ENCODE data around the gene ETFB.

Gene ETFB

DNA sequence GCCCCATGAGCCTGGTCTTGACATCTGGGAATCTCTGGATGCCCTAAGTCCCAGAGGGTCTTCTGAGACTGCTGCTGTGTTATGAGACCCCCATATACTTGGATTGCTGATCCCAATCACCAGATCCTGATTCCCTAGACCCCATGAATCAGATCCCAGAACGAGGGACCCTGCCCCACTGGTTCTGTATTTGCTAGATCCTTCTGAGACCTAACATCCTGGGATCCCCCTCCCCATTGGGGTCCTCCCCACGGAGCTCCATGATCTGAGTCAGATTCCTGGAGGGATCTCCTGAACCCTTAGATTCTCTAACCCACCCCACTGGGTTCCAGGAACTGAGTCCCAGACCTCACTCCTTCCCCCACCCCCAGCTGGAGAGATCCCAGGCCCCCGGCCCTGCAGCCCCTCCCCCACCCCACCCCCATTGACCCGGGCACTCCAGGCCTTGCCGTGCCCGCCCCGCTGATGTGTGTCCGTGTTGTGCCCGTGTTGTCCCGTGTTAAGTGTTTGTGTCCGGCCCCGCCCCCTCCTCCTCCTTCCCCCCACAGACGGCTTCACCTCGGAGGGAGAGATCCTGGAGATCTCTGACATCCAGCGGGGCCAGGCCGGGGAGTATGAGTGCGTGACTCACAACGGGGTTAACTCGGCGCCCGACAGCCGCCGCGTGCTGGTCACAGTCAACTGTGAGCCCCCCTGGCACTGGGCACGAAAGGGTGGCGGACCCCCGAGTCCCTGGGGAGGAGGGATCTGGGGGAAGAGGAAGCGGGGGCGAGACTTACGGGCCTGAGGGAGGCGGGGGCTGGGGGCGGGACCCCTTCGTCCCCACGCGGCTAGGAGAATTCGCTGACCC, 39.7 kb downstream of the ETFB start:
- DNase-seq: no peak

DNA sequence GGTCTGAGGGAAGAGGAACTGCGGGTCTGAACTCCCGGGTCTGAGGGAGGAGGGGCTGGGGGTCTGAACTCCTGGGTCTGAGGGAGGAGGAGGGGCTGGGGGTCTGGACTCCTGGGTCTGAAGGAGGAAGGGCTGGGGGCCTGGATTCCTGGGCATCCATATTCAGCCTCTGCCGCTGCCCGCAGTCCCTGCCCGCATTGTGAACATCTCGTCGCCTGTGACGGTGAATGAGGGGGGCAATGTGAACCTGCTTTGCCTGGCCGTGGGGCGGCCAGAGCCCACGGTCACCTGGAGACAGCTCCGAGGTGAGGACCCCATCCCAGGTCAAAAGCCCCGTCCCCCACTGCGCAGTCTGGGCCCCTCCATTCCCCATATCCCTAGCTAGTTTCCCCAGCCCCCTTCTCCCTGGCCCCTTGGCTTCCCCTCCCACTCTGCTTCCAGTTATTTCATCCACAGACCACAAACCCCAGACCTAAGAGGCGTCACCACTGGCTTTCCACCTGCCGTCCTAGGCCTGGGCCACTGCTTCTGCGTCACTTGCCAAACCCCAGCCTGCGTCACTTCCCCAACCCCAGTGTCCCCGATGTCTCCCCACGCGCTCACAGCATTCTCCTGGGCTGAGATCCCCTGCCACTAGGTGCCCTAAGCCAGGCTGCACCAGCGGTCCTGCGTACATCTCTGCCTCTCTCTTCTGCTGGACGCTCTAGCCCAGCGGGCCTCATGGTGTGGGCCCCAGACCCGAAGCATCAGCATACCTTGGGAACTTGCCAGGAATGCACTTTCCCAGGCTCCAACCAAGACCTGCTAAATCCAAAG, 40.8 kb downstream of the ETFB start:
- DNase-seq: no peak

DNA sequence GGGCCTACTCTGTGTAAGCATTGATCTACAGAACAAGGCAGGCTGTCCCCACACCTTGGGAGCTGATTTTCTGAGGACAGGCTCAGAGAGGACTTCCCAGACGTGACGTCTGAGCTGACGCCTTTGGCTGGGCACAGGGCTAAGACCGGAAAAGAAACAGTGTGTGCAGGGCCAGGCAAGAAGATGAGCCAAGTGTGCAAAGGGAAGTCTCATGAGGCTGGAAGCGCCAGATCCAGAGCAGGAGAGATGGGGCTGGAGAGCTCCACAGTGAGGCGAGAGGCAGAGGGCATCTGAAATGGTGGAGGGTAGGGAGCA, 42.1 kb downstream of the ETFB start:
- no peak for DNase-seq

GRCh38 chr19:51323481-51324166, 42.6 kb downstream of the ETFB start:
- no peak for DNase-seq

DNA sequence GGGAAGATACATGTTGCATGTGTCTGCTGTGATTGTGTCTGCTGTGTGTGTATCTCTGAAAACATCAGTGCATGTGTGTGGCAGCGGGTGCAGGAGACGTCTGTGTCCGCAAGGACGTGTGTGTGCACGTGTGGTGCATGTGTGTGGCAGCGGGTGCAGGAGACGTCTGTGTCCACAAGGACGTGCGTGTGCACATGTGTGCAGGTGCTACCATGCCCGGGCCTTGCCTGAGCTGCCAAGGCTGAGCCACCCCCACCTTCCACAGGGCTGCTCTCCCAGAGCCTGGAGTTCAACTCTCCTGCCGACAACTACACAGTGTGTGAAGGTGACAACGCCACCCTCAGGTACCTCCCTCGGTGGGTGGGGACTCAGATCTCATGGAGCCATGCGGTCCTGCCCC, 44.4 kb downstream of the ETFB start:
- DNase-seq: no peak

DNA sequence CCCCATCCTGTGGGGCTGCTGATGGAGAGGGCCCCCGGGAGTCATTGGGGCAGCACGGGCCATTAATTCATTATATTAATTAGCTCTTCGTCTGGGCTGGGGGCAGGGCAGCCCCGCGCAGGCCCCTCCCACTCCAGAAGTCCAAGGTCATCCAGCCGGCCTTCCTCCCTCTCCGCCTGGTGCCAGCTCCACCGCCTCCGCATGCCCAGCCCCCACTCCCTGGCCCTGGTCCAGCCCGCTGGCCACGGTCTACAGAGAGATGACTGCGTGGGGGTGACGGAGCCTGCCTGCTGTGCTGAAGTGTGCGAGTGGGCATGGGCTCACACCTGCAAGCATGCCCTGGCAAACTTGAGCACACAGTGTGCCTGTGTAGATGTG, 45.9 kb downstream of the ETFB start:
- no peak for DNase-seq

DNA sequence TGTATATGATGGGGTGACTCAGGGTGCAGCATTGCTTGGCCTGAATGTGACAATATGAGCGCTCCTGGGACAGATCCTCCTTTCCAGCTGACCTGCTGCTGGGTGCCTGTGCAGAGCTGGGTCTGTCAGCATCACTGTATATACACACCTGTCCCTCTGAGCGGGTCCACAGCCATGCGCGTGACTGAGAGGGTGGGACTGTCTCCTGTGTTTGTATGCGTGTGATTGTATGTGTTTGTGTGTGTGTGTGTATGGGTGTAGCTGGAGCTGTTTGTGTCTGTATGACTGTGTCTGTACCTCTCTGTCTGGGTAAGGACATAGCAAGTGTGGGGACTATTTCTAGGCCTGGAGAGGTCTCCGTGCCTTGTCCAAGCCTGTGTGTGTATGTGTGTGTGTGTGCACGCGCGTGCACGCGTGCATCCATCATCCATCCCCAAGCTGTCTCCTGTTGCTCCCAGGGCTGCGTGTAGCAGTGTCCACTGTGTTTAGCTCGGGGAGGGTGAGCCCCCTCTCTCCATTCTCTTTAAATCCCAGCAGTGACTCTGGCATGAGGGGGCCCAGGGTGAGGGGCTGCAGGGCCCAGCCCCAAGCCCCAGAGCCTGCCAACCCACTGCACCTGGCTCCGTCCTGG, 46.4 kb downstream of the ETFB start:
- DNase-seq: no peak

GRCh38 chr19:51318687-51319648, 47.2 kb downstream of the ETFB start:
- no peak for DNase-seq

GRCh38 chr19:51317968-51318367, 48.2 kb downstream of the ETFB start:
- no peak for DNase-seq

DNA sequence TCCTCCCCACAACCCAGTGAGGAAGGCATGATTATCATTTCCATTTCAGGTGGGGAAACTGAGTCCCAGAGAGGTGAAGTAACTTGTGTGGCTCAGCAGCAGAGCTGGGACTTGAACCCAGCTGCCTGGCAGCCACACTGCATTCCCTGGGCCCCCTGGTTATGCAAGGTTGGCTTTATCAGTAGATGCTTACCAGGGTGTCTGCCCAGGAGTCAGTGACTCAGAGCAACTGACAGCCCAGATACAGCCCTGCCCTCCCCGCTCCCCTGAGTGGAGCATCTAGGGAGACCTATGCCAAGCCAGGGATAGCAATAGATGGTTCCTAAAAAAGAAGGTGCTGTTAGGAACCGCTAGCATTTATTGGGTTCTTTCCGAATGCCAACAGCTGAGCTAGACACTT, 48.8 kb downstream of the ETFB start:
- DNase-seq: no peak

DNA sequence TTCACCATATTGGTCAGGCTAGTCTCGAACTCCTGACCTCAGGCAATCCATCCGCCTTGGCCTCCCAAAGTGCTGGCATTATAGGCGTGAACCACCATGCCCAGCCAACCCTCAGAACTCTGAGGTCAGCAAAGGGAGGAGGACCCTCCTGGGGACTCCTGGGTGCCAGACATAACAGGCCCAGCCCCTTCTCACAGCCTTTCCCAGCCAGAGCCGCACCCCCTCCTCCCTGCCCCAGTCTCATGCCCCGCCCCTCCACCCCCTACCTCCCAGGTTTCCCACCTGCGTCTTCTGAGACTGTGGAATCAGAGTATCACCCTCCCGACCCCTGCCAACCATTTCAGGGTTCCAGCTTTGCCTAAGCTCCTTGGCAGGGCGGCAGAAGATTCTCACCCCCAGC, 49.5 kb downstream of the ETFB start:
- DNase-seq: no peak

DNA sequence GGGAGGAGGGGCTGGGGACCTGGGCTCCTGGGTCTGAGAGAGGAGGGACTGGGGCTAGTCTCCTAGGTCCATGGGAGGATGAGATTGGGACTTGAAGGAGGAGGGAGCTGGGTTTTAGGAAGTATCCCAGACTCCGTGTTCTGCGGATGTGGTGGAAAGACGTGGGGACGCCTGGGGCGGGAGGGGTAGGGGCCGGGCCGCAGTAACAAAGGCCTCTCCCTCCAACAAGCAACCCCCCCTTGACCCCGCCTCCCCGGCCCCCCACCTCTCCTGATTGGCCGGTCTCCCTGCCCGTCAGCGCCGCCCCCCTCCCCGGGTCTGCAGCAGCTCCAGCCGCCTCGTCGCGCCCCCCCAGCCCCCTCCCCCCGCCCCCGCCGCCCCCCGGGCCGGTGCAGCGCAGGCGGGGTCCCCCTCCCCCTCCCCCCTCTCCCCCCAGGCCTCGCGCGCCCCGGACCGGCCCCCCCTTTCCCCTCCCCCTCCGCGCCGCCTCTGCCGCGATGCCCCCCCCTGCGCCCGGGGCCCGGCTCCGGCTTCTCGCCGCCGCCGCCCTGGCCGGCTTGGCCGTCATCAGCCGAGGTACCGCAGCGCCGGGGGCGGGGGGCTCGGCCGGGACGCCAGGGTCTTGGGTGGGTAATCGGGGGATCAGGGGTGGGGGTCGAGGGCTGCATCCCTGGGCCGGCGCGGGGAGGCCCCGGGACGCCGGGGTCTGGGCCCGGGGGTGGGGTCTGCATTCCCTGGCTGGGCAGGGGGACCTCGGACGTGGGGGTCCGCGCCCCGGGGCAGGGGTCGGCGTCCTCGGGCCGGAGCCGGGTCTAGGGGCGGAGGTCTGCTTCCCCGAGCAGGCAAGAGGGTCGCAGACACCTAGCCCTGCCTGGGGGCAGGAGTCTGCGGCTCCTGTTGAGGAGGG, 54.6 kb downstream of the ETFB start, which contains the start of gene IGLON5:
Gene IGLON5, plus strand, starts transcription at position 294 of the 907 bp plus-strand sequence. Its CDS starts 204 bp downstream, at position 498.
- DNase-seq: no peak

- no peak for DNase-seq
These were observed 60.7 kb downstream of the ETFB start for GRCh38 chr19:51305479-51305878.

GRCh38 chr19:51301266-51301665, 64.9 kb downstream of the ETFB start:
- DNase-seq: no peak

GRCh38 chr19:51297406-51297805, 68.8 kb downstream of the ETFB start:
- no peak for DNase-seq

DNA sequence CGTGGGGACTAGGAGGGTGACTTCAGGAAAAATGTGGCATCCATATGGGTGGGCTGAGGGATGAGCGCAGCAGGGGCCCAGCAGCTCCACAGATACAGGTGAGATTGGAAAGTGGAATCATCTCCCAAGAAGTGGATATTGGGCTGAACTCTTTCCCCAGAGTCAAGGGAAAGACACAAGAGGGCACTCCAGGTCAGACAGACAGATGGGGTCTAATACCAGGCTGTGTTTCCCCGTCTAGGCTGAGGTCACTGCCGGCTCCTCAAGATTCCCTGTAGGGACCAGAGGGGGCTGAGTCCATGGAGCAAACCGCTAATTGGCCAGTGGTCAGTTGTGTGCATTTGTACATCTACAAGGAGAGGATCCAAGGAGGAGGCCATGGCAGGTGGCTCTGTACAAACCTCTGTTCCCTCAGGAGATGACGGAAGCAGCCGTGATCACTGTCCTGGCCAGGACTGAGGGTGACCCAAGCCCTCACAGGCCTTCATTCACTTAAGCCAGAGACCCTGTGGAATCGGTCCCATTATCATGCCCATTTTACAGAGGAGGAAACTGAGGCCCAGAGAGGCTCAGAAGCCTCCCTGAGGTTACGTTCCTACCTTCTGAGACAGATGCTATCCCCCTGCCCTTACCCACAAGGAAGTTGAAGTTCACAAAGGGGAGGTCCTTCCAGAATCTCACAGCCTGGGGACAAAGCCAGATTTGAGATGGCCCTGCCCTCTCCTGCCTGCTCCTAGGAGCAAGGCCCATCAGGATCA, 69.7 kb downstream of the ETFB start:
- no peak for DNase-seq

DNA sequence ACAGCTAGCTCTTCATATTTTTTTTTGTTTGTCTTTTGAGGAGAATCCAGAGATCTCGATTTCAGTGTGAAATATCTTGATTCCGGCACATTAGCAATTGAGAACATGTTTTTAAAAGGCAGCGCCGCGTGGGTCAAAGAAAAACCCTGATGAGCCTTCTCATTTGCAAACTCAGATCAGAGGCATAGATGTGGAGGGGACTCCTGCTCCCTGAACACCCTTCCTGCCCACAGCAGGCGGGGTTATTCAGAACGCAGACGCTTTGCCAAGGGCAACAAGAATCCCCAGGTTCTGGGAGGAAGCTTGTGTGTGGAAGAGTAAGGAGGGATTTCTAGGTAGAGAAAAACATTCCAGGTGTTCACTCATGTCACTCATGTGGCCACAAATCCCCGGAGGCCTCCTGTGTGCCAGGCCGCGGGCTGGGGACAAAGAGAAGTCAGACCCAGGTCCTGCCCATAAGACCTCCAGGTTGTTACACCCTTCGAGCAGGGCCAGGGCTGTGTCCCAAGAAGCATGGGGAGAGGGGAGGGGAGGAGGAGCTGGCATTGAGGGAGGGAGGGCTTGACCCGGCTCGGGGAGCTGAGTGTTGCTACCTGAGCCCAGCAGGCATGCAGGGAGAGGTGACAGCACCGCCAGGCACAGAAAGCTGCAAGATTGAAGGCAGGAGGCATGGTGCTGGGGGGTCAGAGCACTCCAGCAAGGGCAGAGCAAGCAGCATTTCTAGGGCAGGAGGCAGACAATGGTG, 70.6 kb downstream of the ETFB start:
- no peak for DNase-seq
